Stimulated activated CD4-positive, alpha-beta T cell treated with anti-CD3 and anti-CD28 coated beads, Interleukin-12 subunit alpha, Interleukin-12 subunit beta, amount 100 ng/mL, for 24 hours (primary cell): ENCODE results near the gene AVL9.
"Not testable (repeated sequence)": the region's sequence is repeated elsewhere in the genome, so short reads cannot be mapped to it uniquely, and the experiment has no call there.

ENCODE experiments used
- DNase-seq, 2 experiments: peaks; one replicate each; pipeline ENCODE4 v3.0.0-alpha.2; 2020; ENCODE audit warnings: low read depth in 2 of 2

Gene AVL9

GRCh38 chr7:32496052-32496813 is 944 bp downstream of the AVL9 start:
- DNase-seq, result no peak

- DNase-seq, result not testable (repeated sequence)
Measured at GRCh38 chr7:32499755-32500154, 4.5 kb downstream of the AVL9 start.

- DNase-seq, result not testable (repeated sequence)
Measured at GRCh38 chr7:32500216-32500615, 4.9 kb downstream of the AVL9 start.

GRCh38 chr7:32500922-32501341 is 5.6 kb downstream of the AVL9 start:
- no peak for DNase-seq

GRCh38 chr7:32501522-32501921 is 6.2 kb downstream of the AVL9 start:
- no peak for DNase-seq

- no peak for DNase-seq
Measured at GRCh38 chr7:32502728-32503127, 7.4 kb downstream of the AVL9 start.

GRCh38 chr7:32506266-32507054 is 11.2 kb downstream of the AVL9 start:
- no peak for DNase-seq

- DNase-seq, result no peak
Measured at GRCh38 chr7:32507414-32507813, 12.1 kb downstream of the AVL9 start.

GRCh38 chr7:32511791-32512190 is 16.5 kb downstream of the AVL9 start:
- no peak for DNase-seq

- DNase-seq, result no peak
Measured at GRCh38 chr7:32513210-32513609, 17.9 kb downstream of the AVL9 start.

GRCh38 chr7:32515890-32516550 is 20.7 kb downstream of the AVL9 start:
- DNase-seq, result no peak

GRCh38 chr7:32516551-32517100 is 21.3 kb downstream of the AVL9 start:
- no peak for DNase-seq

- no peak for DNase-seq
Measured at GRCh38 chr7:32518534-32519140, 23.3 kb downstream of the AVL9 start.

GRCh38 chr7:32519763-32520162 is 24.5 kb downstream of the AVL9 start:
- DNase-seq, result no peak

- DNase-seq, result no peak
Measured at GRCh38 chr7:32522746-32523530, 27.6 kb downstream of the AVL9 start.

GRCh38 chr7:32524631-32525030 is 29.3 kb downstream of the AVL9 start:
- no peak for DNase-seq

- no peak for DNase-seq
Measured at GRCh38 chr7:32525839-32526238, 30.6 kb downstream of the AVL9 start.

- no peak for DNase-seq
Measured at GRCh38 chr7:32531402-32531801, 36.1 kb downstream of the AVL9 start.

GRCh38 chr7:32532086-32532485 is 36.8 kb downstream of the AVL9 start:
- no peak for DNase-seq

- no peak for DNase-seq
Measured at GRCh38 chr7:32532716-32533115, 37.4 kb downstream of the AVL9 start.
